Immature natural killer cell (primary cell): ENCODE data around the gene PID1. TPM values are rescaled to one million over a fixed set of nuclear protein-coding genes. Genes with fewer than 3 reads are reported as not detected.

Experiments
- DNase-seq, 3 donors: peaks; one replicate each; pipeline ENCODE4 v3.0.0; 2022; ENCODE audit warnings: mixed read lengths in 1 of 3
- H3K27ac Mint-ChIP-seq, 6 donors: one replicate each; pipeline ENCODE4 v1.8.0; 2020; ENCODE audit warnings: mixed read lengths in 6 of 6, mild to moderate bottlenecking in 5 of 6, inconsistent platforms in 4 of 6, moderate library complexity in 3 of 6
- H3K27me3 Mint-ChIP-seq, 3 donors: one replicate each; pipeline ENCODE4 v1.8.0; 2020 to 2021; ENCODE audit warnings: low read depth in 3 of 3, mild to moderate bottlenecking in 3 of 3, mixed read lengths in 3 of 3, moderate library complexity in 3 of 3, inconsistent platforms in 1 of 3
- H3K36me3 Mint-ChIP-seq, 3 donors: one replicate each; pipeline ENCODE4 v1.8.0; 2020; ENCODE audit warnings: mixed read lengths in 3 of 3, inconsistent platforms in 2 of 3, mild to moderate bottlenecking in 2 of 3
- H3K4me1 Mint-ChIP-seq, 2 donors: one replicate each; pipeline ENCODE4 v1.8.0; 2020; ENCODE audit warnings: inconsistent platforms in 2 of 2, mild to moderate bottlenecking in 2 of 2, mixed read lengths in 2 of 2, moderate library complexity in 1 of 2
- H3K4me3 Mint-ChIP-seq, 5 donors: one replicate each; pipeline ENCODE4 v1.8.0; 2020; ENCODE audit warnings: mild to moderate bottlenecking in 5 of 5, mixed read lengths in 5 of 5, inconsistent platforms in 3 of 5, moderate library complexity in 3 of 5
- H3K9me3 Mint-ChIP-seq, 6 donors: one replicate each; pipeline ENCODE4 v1.8.0; 2020; ENCODE audit warnings: mild to moderate bottlenecking in 6 of 6, mixed read lengths in 6 of 6, inconsistent platforms in 4 of 6, moderate library complexity in 3 of 6
- polyA plus RNA-seq, 3 donors: library from polyadenylated mRNA; unstranded; fragments of 300-500 nt; fragmentation: Illumina TruSeq; gene quantifications; one replicate each; pipeline ENCODE4 v1.2.3, GENCODE V29; 2021

Gene PID1
- polyA plus RNA-seq, 3 donors from 2014 or later = 0.38 to 2.8 TPM; not detected in 1

DNA sequence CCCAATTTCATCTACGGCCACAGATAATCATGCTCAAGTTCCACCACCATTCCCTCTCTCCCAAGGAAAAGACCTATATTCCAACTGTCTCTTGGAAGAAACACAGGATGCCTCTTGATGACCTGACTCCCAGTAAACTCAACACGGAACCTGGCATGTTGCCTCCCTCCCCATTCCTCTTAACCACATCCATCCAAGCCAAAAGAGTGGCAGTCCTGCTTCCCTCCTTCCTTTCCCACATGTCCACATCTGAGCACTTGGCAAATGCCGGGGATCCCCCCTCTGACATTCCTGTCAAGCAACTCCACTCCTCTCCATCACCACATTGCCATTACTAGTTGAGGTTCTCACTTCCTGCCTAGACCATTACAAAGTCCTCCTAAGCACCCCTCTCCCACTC lies 49.4 kb downstream of the PID1 start:
- H3K27ac Mint-ChIP-seq = no peak overlapping the region
- no peak for DNase-seq
- H3K4me1 Mint-ChIP-seq = no peaks in the 10 kb centered on the region
- peaks cover 0 to 21% (median 7%) of the 10 kb centered on the region in 6 donors for H3K9me3 Mint-ChIP-seq
- no peaks in the 10 kb centered on the region for H3K27me3 Mint-ChIP-seq
- H3K36me3 Mint-ChIP-seq = no peaks in the 10 kb centered on the region
- H3K4me3 Mint-ChIP-seq = no peak overlapping the region

- H3K4me1 Mint-ChIP-seq = no peaks in the 10 kb centered on the region
- H3K4me3 Mint-ChIP-seq = no peak overlapping the region
- H3K27me3 Mint-ChIP-seq = no peaks in the 10 kb centered on the region
Measured at GRCh38 chr2:229220254-229220653, 50.8 kb downstream of the PID1 start.

DNA sequence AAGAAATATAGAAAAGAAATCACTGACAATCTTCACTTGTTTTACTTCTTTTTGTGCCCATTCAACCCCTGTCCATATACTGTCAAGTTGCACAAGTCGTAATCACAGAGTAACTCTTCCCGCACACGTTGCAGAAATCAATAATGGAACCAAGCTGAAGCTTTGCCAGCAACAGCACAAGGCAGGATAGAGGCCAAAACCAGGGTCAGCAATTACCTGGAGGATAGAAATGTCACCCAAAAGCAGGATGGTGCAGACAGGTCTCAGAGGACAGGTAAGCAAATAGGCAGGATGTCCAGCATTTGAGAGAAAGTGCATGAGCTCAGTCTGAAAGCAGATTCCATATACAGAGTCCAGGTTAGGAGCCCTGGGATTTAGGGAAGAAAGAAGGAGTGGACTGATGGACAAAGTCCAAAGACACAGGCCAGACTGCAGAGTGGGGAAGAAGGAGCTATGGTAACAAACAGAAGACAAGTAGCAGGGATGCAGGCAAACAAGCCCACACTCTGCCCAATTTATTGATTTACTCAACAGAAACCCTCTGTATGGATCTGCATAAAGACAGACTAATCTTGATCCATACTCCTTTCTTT lies 52.7 kb downstream of the PID1 start:
- no peaks in the 10 kb centered on the region for H3K27me3 Mint-ChIP-seq

More at GRCh38 chr2:229220254-229220653, 50.8 kb downstream of the PID1 start:
- Mint-ChIP-seq H3K36me3 (no peaks in the 10 kb centered on the region), H3K27ac (no peak overlapping the region), H3K9me3 (peaks cover 0 to 26% (median 7%) of the 10 kb centered on the region in 6 donors)
- DNase-seq = no peak

DNA sequence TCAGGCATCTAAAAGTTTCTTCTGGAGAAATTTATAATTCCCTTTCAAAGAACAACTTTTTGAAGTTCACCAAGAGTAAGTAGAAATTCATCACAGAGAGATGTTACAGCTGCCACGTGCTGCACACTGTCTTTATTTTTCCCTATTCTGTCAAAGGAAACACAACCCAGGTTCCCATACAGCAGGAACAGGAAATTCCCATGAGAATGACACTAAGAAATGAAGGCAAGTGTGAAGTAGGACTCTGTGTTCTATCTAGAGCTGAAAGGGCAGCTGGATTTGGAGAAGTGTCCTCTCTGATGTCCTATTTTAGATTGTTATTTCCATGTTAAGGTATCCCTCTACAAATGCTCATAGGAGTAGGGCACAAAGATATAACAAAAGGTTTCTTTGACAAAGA lies 58.8 kb downstream of the PID1 start:
- H3K4me3 Mint-ChIP-seq = no peak overlapping the region
- H3K9me3 Mint-ChIP-seq = peaks cover 0 to 22% (median 6%) of the 10 kb centered on the region in 6 donors
- H3K27ac Mint-ChIP-seq = no peak overlapping the region
- DNase-seq = no peak
- H3K36me3 Mint-ChIP-seq = no peaks in the 10 kb centered on the region
- H3K4me1 Mint-ChIP-seq = no peaks in the 10 kb centered on the region
- peaks cover 0 to 2% (median 1%) of the 10 kb centered on the region in 3 donors for H3K27me3 Mint-ChIP-seq

More for the DNA sequence above, 52.7 kb downstream of the PID1 start:
- DNase-seq = no peak
- peaks cover 0 to 23% (median 8%) of the 10 kb centered on the region in 6 donors for H3K9me3 Mint-ChIP-seq
- no peak overlapping the region for H3K27ac Mint-ChIP-seq
- H3K4me1 Mint-ChIP-seq = no peaks in the 10 kb centered on the region
- H3K36me3 Mint-ChIP-seq = no peaks in the 10 kb centered on the region
- H3K4me3 Mint-ChIP-seq = no peak overlapping the region

- Mint-ChIP-seq H3K9me3 (peaks cover 0 to 22% (median 5%) of the 10 kb centered on the region in 6 donors), H3K4me1 (no peaks in the 10 kb centered on the region), H3K4me3 (no peak overlapping the region), H3K27ac (no peak overlapping the region), H3K27me3 (peaks cover 0 to 2% (median 1%) of the 10 kb centered on the region in 3 donors), H3K36me3 (no peaks in the 10 kb centered on the region)
- DNase-seq = no peak
Measured at GRCh38 chr2:229210641-229211040, 60.4 kb downstream of the PID1 start.

DNA sequence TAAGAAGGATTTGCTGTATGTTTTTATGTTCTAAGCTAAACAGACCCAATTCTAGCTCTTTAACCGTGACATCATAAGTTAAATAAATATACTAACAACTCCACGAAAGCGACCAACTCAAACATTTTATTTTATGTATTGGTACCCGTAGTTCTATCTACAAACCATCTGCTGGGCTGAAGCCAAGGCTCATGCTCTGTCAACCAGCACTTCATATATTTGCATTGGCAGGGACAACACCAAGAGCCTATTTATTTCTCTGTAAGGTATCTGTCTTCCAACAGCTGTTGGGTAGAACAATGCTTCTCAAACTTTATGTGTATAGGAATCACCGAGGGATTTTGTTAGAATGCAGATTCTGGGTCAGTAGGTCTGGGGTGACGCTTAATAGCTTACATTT lies 64.5 kb downstream of the PID1 start:
- Mint-ChIP-seq H3K27ac (no peak overlapping the region), H3K27me3 (no peaks in the 10 kb centered on the region), H3K9me3 (peaks cover 0 to 22% (median 5%) of the 10 kb centered on the region in 6 donors), H3K36me3 (no peaks in the 10 kb centered on the region), H3K4me1 (no peaks in the 10 kb centered on the region), H3K4me3 (no peak overlapping the region)
- no peak for DNase-seq

GRCh38 chr2:229205704-229206103 lies 65.4 kb downstream of the PID1 start:
- DNase-seq = no peak
- H3K4me1 Mint-ChIP-seq = no peaks in the 10 kb centered on the region
- no peak overlapping the region for H3K27ac Mint-ChIP-seq
- no peaks in the 10 kb centered on the region for H3K36me3 Mint-ChIP-seq
- no peak overlapping the region for H3K4me3 Mint-ChIP-seq
- H3K9me3 Mint-ChIP-seq = peaks cover 0 to 18% (median 5%) of the 10 kb centered on the region in 6 donors
- peaks cover 0 to 2% (median 0%) of the 10 kb centered on the region in 3 donors for H3K27me3 Mint-ChIP-seq

GRCh38 chr2:229202646-229203045 lies 68.4 kb downstream of the PID1 start:
- H3K27me3 Mint-ChIP-seq = peaks cover 0 to 2% (median 0%) of the 10 kb centered on the region in 3 donors
- H3K4me1 Mint-ChIP-seq = no peaks in the 10 kb centered on the region
- H3K36me3 Mint-ChIP-seq = no peaks in the 10 kb centered on the region
- H3K4me3 Mint-ChIP-seq = no peak overlapping the region
- H3K9me3 Mint-ChIP-seq = peaks cover 0 to 8% (median 2%) of the 10 kb centered on the region in 6 donors
- no peak for DNase-seq
- H3K27ac Mint-ChIP-seq = no peak overlapping the region

- Mint-ChIP-seq H3K27me3 (peaks cover 0 to 2% (median 0%) of the 10 kb centered on the region in 3 donors), H3K4me3 (no peak overlapping the region), H3K4me1 (no peaks in the 10 kb centered on the region), H3K9me3 (peaks cover 0 to 8% (median 1%) of the 10 kb centered on the region in 6 donors), H3K27ac (no peak overlapping the region), H3K36me3 (no peaks in the 10 kb centered on the region)
- DNase-seq = no peak
Measured at GRCh38 chr2:229201521-229201920, 69.6 kb downstream of the PID1 start.

DNA sequence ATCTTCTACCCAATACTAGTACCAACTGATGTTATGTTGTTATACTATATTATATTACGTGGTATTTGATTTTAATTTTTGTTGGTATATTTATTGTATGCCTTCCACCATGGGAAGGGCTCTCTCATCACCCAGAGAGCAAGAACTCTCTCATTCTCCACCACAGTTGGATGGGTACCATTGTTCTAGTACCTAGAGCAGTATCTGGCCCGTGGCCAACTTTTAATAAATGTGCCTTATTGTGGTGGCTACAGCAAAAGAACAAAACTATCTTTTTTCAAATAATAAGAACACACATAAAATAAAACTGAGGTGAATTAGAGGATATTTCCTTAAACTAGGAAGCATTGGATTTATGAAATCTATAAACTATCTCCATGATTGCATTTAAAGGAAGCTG lies 71.8 kb downstream of the PID1 start:
- no peak for DNase-seq
- Mint-ChIP-seq H3K4me1 (no peaks in the 10 kb centered on the region), H3K36me3 (no peaks in the 10 kb centered on the region), H3K9me3 (peaks cover 0 to 2% (median 0%) of the 10 kb centered on the region in 6 donors), H3K27ac (no peak overlapping the region), H3K4me3 (no peak overlapping the region), H3K27me3 (peaks cover 0 to 2% (median 0%) of the 10 kb centered on the region in 3 donors)

- no peak overlapping the region for H3K4me3 Mint-ChIP-seq
- H3K4me1 Mint-ChIP-seq = no peaks in the 10 kb centered on the region
Measured at GRCh38 chr2:229196448-229196847, 74.6 kb downstream of the PID1 start.

DNA sequence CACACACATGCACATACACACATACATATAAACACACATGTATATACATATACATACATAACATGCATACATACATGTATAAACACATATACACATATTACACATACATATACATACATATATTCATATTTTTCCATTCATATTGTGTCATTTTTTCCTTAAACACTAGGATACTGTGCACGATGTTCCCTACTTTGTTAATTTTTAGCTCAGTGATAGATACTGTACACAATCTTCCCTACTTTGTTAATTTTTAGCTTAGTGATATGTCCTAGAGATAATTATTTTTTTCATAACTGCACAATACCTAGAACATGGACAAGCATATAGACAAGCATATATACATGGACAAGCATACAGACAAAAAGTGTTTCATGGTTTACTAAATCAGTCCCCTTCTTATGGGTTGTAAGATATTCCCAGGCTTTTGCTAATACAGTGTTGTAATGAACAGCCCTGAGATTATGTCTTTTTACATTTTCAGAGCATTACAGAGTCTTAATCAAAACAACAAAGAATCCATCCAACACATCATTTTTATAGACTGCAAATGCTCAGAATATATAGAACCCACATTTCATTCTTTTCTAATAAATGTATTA lies 75.6 kb downstream of the PID1 start:
- H3K27ac Mint-ChIP-seq = no peak overlapping the region
- H3K4me3 Mint-ChIP-seq = no peak overlapping the region
- H3K4me1 Mint-ChIP-seq = no peaks in the 10 kb centered on the region
- no peak for DNase-seq
- peaks cover 0 to 7% (median under 1%) of the 10 kb centered on the region in 6 donors for H3K9me3 Mint-ChIP-seq
- H3K27me3 Mint-ChIP-seq = peaks cover 0 to 2% (median 0%) of the 10 kb centered on the region in 3 donors
- no peaks in the 10 kb centered on the region for H3K36me3 Mint-ChIP-seq

More at GRCh38 chr2:229196448-229196847, 74.6 kb downstream of the PID1 start:
- Mint-ChIP-seq H3K9me3 (peaks cover 0 to 1% (median 0%) of the 10 kb centered on the region in 6 donors), H3K27ac (no peak overlapping the region), H3K27me3 (peaks cover 0 to 2% (median 0%) of the 10 kb centered on the region in 3 donors), H3K36me3 (no peaks in the 10 kb centered on the region)
- no peak for DNase-seq

GRCh38 chr2:229193281-229193680 lies 77.8 kb downstream of the PID1 start:
- DNase-seq = no peak
- H3K27me3 Mint-ChIP-seq = peaks cover 0 to 2% (median 0%) of the 10 kb centered on the region in 3 donors
- H3K4me3 Mint-ChIP-seq = no peak overlapping the region
- H3K36me3 Mint-ChIP-seq = no peaks in the 10 kb centered on the region
- peaks cover 0 to 21% (median under 1%) of the 10 kb centered on the region in 6 donors for H3K9me3 Mint-ChIP-seq
- H3K27ac Mint-ChIP-seq = no peak overlapping the region
- no peaks in the 10 kb centered on the region for H3K4me1 Mint-ChIP-seq

DNA sequence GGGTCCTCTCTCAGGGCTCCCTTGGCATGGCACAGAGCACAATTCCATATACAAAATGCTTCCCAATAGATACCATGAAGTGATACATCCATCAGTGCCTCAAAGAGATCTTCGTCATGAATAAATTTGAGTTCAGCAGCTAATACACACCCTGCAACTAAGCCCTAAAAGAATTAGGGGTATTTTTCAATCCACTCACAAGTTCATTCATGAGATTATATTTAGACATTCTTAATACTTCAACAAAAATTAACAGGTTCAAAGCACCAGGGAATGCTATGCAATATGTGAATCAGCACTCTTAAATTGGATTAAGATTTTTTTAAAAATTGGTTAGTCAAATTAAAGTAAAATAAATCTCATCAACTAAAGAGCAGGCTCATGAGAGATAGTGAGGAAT lies 79.7 kb downstream of the PID1 start:
- H3K27ac Mint-ChIP-seq = no peak overlapping the region
- no peak for DNase-seq
- peaks cover 0 to 2% (median 2%) of the 10 kb centered on the region in 3 donors for H3K27me3 Mint-ChIP-seq

More for the DNA sequence above, 79.7 kb downstream of the PID1 start:
- Mint-ChIP-seq H3K36me3 (no peaks in the 10 kb centered on the region), H3K4me1 (no peaks in the 10 kb centered on the region), H3K9me3 (peaks cover 12 to 39% (median 16%) of the 10 kb centered on the region in 6 donors), H3K4me3 (no peak overlapping the region)
